PC-9 (cell line): Measurements from ENCODE around the gene ZC3H8. TPM values are rescaled to one million over a fixed set of nuclear protein-coding genes. Genes with fewer than 3 reads are reported as not detected.

ENCODE experiments used
- BruUV-seq: library from RNA; stranded (reverse); fragments of 400-500 nt; replicated peaks from 2 replicates; lab custom pipeline; 2021; lab: Mats Ljungman, UMichigan
- CTCF ChIA-PET: fragments of 300-600 bp; sonication (Branson Sonifier 250); formaldehyde crosslinking; loops from one replicate; lab custom pipeline; 2022; ENCODE audit warnings: antibody characterized with exemption; lab: Charles Lee
- POLR2A ChIA-PET: fragments of 300-600 bp; sonication (Branson Sonifier 250); formaldehyde crosslinking; loops from one replicate; lab custom pipeline; 2022; ENCODE audit warnings: antibody characterized with exemption; ENCODE audit not compliant: unreplicated experiment; lab: Charles Lee
- DNase-seq, 2 experiments: peaks; one replicate each; pipeline versions ENCODE4 v3.0.0 to v3.0.0-alpha.2; 2015 to 2022; ENCODE audit warnings: mixed read lengths in 1 of 2
- H2AFZ ChIP-seq: fragments of 200-600 bp; sonication (generic); 2 replicates; pipeline ENCODE4 v1.8.1; 2017; ENCODE audit warnings: antibody characterized with exemption
- H3F3A ChIP-seq: fragments of 200-600 bp; sonication (generic); 2 replicates; pipeline ENCODE4 v1.8.1; 2017; ENCODE audit warnings: antibody characterized with exemption, mild to moderate bottlenecking, low read depth; ENCODE audit not compliant: insufficient read depth
- H3K27ac ChIP-seq: fragments of 200-600 bp; sonication (generic); 2 replicates; pipeline ENCODE4 v1.6.1; 2016; ENCODE audit warnings: mixed run types
- H3K27me3 ChIP-seq: fragments of 200-600 bp; sonication (generic); 2 replicates; pipeline ENCODE4 v1.6.1; 2016; ENCODE audit warnings: low read depth, mixed run types; ENCODE audit not compliant: insufficient read depth
- H3K36me3 ChIP-seq: fragments of 200-600 bp; sonication (generic); 2 replicates; pipeline ENCODE4 v1.6.1; 2016; ENCODE audit warnings: low read depth, mixed run types
- H3K4me1 ChIP-seq: fragments of 200-600 bp; sonication (generic); replicated peaks from 2 replicates; pipeline ENCODE4 v1.6.1; 2016; ENCODE audit warnings: mixed run types; ENCODE audit not compliant: insufficient read depth
- H3K4me2 ChIP-seq: fragments of 200-600 bp; sonication (generic); 2 replicates; pipeline ENCODE4 v1.6.1; 2017; ENCODE audit warnings: mixed run types
- H3K4me3 ChIP-seq: fragments of 200-600 bp; sonication (generic); 2 replicates; pipeline ENCODE4 v1.6.1; 2016; ENCODE audit warnings: mixed run types
- H3K79me2 ChIP-seq: fragments of 200-600 bp; sonication (generic); 2 replicates; pipeline ENCODE4 v1.6.1; 2017; ENCODE audit warnings: low read depth, mixed run types
- H3K9me2 ChIP-seq: fragments of 200-600 bp; sonication (generic); 2 replicates; pipeline ENCODE4 v1.8.1; 2017; ENCODE audit warnings: mild to moderate bottlenecking; ENCODE audit not compliant: insufficient read depth
- H3K9me3 ChIP-seq: fragments of 200-600 bp; sonication (generic); 2 replicates; pipeline ENCODE4 v1.8.1; 2016; ENCODE audit warnings: low read depth; ENCODE audit not compliant: insufficient read depth
- H4K20me1 ChIP-seq: fragments of 200-600 bp; sonication (generic); 2 replicates; pipeline ENCODE4 v1.8.1; 2017; ENCODE audit not compliant: insufficient read depth
- CTCF ChIP-seq: fragments of 200-600 bp; sonication (generic); conservative IDR thresholded peaks from 2 replicates; pipeline ENCODE4 v1.6.1; 2017; ENCODE audit warnings: mixed run types, antibody characterized with exemption, mild to moderate bottlenecking, moderate library complexity
- EZH2 ChIP-seq: fragments of 200-600 bp; sonication (generic); IDR thresholded peaks from 2 replicates; pipeline ENCODE4 v1.8.0; 2017; ENCODE audit warnings: antibody characterized with exemption, low read depth
- intact Hi-C: fragments of 100-400 bp; cut with micrococcal nuclease; formaldehyde crosslinking; loops from one replicate; pipeline ENCODE4 v1.10.0; 2022; ENCODE audit not compliant: unreplicated experiment
- total RNA-seq: library from RNA; stranded (reverse); gene quantifications from 2 replicates; pipeline ENCODE4 v1.2.3, GENCODE V29; 2021

ZC3H8 gene
- total RNA-seq, 1 experiment from 2014 or later, result 8.6 TPM

GRCh38 chr2:112187805-112188596, 66.8 kb downstream of the ZC3H8 start:
- POLR2A ChIA-PET, result interaction anchor here (0.6 kb wide), 1 partner anchor 24 kb away, joined by 3 read pairs; no protein-coding TSS in a partner anchor

GRCh38 chr2:112187046-112187715, 67.7 kb downstream of the ZC3H8 start:
- no peaks in the 10 kb centered on the region for H3K27me3 ChIP-seq
- TF ChIP-seq EZH2 (no peak), CTCF (no peak)
- no peaks in the 10 kb centered on the region for H4K20me1 ChIP-seq
- no peaks in the 10 kb centered on the region for H3K79me2 ChIP-seq
- no peak overlapping the region for H3K4me2 ChIP-seq
- ChIA-PET CTCF (no interaction called here), POLR2A (no interaction called here)
- no peaks in the 10 kb centered on the region for H3K9me2 ChIP-seq
- H2AFZ ChIP-seq, result no peak overlapping the region
- no peak overlapping the region for H3K4me3 ChIP-seq
- H3K9me3 ChIP-seq, result no peaks in the 10 kb centered on the region
- H3F3A ChIP-seq, result no peaks in the 10 kb centered on the region
- no peak for DNase-seq
- no peaks in the 10 kb centered on the region for H3K36me3 ChIP-seq
- no peaks in the 10 kb centered on the region for H3K4me1 ChIP-seq
- intact Hi-C loops, result no loop called here
- no TSS peak for BruUV-seq
- H3K27ac ChIP-seq, result no peak overlapping the region

More at GRCh38 chr2:112187805-112188596, 66.8 kb downstream of the ZC3H8 start:
- Histone ChIP-seq H3K36me3 (no peaks in the 10 kb centered on the region), H3K9me3 (no peaks in the 10 kb centered on the region), H3K27me3 (no peaks in the 10 kb centered on the region), H3K27ac (no peak overlapping the region), H3K9me2 (no peaks in the 10 kb centered on the region), H3K4me2 (no peak overlapping the region), H3F3A (no peaks in the 10 kb centered on the region), H3K4me1 (no peaks in the 10 kb centered on the region), H2AFZ (no peak overlapping the region), H3K79me2 (no peaks in the 10 kb centered on the region), H3K4me3 (no peak overlapping the region), H4K20me1 (no peaks in the 10 kb centered on the region)
- intact Hi-C loops, result no loop called here
- BruUV-seq, result no TSS peak
- DNase-seq, result no peak
- CTCF ChIA-PET, result no interaction called here
- TF ChIP-seq CTCF (no peak), EZH2 (no peak)

- Histone ChIP-seq H4K20me1 (no peaks in the 10 kb centered on the region), H3K4me1 (no peaks in the 10 kb centered on the region), H3K27ac (no peak overlapping the region), H3K27me3 (no peaks in the 10 kb centered on the region), H3K4me3 (no peak overlapping the region), H3K36me3 (no peaks in the 10 kb centered on the region), H3K4me2 (no peak overlapping the region), H3F3A (no peaks in the 10 kb centered on the region), H3K79me2 (no peaks in the 10 kb centered on the region), H3K9me3 (no peaks in the 10 kb centered on the region), H3K9me2 (no peaks in the 10 kb centered on the region), H2AFZ (no peak overlapping the region)
- no peak for TF ChIP-seq CTCF
- TF ChIP-seq EZH2, result no peak
- BruUV-seq, result no TSS peak
- POLR2A ChIA-PET, result no interaction called here
- DNase-seq, result no peak
- intact Hi-C loops, result no loop called here
- CTCF ChIA-PET, result no interaction called here
These were observed 69.7 kb downstream of the ZC3H8 start for GRCh38 chr2:112185131-112185530.
